ENCODE measurements around the gene CES1. TPM values are rescaled to one million over a fixed set of nuclear protein-coding genes. Genes with fewer than 3 reads are reported as not detected.

CES1 gene
- total RNA-seq, 3 donors from 2014 or later, result 13.9 to 128 (median 22.0) TPM

DNA sequence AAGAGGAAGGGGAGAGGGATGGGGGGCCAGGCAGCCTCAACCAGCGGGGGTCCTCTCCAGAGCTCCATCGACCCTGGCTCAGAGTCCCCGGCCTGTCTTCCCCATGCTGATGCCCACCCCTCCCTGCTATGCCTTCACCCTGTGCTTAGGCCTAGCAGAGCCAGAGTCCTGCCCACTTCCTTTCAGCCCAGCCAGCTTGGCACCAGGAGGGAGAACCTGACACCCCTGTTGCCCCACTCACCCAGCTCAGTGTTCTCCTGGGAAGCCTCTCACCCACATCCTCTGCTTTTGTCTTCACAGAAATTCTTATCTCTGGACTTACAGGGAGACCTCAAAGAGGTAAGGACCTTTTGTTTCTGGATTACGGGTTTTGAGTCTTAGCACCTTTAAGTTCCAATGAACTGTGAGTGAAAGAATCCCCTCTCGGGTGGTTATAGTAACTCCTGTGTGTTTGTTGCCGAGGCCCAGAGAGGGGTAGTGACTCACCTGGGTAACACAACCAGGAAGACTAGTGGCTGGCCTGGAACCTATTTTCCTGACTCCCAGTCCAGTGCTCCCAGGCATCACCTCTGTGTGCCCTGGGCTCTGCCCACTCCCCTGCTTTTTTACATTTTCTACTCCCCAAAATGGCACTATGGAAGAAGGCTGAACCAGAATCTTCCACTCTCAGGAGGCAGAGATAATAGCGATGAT lies 53.3 kb downstream of the CES1 start:
- Histone ChIP-seq H3K27me3 (no peaks in the 10 kb centered on the region), H3K9me3 (no peaks in the 10 kb centered on the region), H3K27ac (no peak overlapping the region), H3K4me1 (no peaks in the 10 kb centered on the region), H3K36me3 (no peaks in the 10 kb centered on the region), H3K4me3 (no peak overlapping the region)
- TF ChIP-seq, protein P1, sequence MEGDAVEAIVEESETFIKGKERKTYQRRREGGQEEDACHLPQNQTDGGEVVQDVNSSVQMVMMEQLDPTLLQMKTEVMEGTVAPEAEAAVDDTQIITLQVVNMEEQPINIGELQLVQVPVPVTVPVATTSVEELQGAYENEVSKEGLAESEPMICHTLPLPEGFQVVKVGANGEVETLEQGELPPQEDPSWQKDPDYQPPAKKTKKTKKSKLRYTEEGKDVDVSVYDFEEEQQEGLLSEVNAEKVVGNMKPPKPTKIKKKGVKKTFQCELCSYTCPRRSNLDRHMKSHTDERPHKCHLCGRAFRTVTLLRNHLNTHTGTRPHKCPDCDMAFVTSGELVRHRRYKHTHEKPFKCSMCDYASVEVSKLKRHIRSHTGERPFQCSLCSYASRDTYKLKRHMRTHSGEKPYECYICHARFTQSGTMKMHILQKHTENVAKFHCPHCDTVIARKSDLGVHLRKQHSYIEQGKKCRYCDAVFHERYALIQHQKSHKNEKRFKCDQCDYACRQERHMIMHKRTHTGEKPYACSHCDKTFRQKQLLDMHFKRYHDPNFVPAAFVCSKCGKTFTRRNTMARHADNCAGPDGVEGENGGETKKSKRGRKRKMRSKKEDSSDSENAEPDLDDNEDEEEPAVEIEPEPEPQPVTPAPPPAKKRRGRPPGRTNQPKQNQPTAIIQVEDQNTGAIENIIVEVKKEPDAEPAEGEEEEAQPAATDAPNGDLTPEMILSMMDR (IDR thresholded peaks at IDR 0.05), result no peak
- TF ChIP-seq POLR2A (IDR thresholded peaks at IDR 0.05) (no peak), POLR2AphosphoS5 (IDR thresholded peaks at IDR 0.05) (no peak)
- DNase-seq (ENCODE audit: low spot score in 2 of 2), result no peak
- intact Hi-C loops (cut with DNase I; ENCODE audit: low total_unique reads), result no loop called here

DNA sequence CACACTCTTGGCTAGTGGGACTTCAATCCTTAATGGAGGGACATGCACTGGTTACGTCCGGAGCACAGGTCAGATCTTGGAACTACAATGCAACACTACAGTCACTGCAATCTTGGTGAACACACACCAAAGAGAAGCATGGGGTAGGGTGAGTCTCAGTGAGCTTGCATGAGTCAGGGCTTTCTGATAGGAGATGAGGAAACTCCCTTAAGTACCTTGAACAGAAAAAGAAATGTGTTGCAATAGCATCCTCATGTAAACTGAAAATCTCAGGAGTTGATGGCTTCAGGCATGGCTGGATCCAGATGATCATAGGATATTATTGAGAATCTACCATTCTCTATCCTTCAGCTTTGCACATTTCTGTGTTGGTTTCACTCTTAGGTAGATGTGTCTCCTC lies 54.1 kb downstream of the CES1 start:
- H3K9me3 ChIP-seq, result no peaks in the 10 kb centered on the region
- no peak overlapping the region for H3K4me3 ChIP-seq
- no peak overlapping the region for H3K27ac ChIP-seq
- no peak for TF ChIP-seq POLR2A (IDR thresholded peaks at IDR 0.05)
- TF ChIP-seq POLR2AphosphoS5 (IDR thresholded peaks at IDR 0.05), result no peak
- TF ChIP-seq, protein P1 (IDR thresholded peaks at IDR 0.05), result no peak
- no peaks in the 10 kb centered on the region for H3K36me3 ChIP-seq
- no peaks in the 10 kb centered on the region for H3K27me3 ChIP-seq
- DNase-seq (ENCODE audit: low spot score in 2 of 2), result no peak
- intact Hi-C loops (cut with DNase I; ENCODE audit: low total_unique reads), result no loop called here
- H3K4me1 ChIP-seq, result no peaks in the 10 kb centered on the region

DNA sequence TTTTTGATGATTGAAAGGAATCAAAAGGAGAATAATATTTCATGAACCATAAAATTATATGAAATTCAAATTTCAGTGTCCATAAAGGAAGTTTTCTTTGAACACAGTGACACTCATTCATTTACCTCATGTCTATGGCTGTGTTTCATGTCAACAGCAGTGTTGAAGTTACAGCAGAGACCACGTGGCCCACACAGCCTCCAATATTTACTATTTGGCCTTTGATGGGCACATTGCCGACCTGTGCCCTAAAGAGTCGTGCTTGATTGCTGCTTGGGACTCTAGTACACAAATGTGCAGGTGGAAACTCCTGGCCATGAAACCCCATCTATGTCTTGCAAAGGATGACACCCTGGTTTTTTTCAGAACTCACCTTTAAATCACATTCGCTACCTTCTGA lies 57.0 kb downstream of the CES1 start:
- intact Hi-C loops (cut with DNase I; ENCODE audit: low total_unique reads), result no loop called here
- no peaks in the 10 kb centered on the region for H3K27me3 ChIP-seq
- H3K4me1 ChIP-seq, result no peaks in the 10 kb centered on the region
- no peaks in the 10 kb centered on the region for H3K36me3 ChIP-seq
- TF ChIP-seq, protein P1 (IDR thresholded peaks at IDR 0.05), result no peak
- H3K4me3 ChIP-seq, result no peak overlapping the region
- DNase-seq (ENCODE audit: low spot score in 2 of 2), result no peak
- H3K9me3 ChIP-seq, result no peaks in the 10 kb centered on the region
- no peak overlapping the region for H3K27ac ChIP-seq

DNA sequence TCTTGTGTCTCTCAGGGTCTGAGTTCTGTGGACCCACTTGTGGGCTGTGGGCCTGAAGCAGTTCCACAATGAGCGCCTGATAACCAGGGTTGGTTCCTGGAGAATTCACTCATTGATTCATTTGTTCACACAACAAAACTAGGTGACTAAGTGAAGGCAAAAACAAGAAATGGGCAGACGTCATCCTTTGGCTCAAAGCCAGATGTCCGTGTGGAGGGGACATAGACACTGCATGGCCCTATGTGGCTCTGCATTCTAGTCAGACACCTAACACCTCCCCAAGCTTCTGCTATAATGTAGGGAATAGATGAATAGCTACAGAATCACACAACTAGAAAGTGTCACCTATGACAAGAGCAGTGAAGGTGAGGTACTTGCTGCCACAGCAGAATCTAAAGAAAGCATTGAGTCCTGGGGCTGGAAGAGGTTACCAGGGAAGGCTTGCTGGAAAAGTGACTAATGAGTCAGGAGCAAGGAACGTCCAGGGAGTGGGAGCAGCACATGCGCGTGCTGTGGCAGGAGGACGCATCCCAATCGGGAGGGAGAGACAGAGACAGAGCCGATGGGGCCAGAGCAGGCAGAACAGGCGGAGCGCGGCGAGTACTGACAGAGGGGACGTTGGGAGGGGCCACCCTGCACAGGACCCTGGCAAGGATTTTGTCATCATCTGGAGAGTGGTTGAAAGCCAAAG lies 58.9 kb downstream of the CES1 start:
- Histone ChIP-seq H3K36me3 (no peaks in the 10 kb centered on the region), H3K27ac (no peak overlapping the region)
- intact Hi-C loops (cut with DNase I; ENCODE audit: low total_unique reads), result no loop called here

DNA sequence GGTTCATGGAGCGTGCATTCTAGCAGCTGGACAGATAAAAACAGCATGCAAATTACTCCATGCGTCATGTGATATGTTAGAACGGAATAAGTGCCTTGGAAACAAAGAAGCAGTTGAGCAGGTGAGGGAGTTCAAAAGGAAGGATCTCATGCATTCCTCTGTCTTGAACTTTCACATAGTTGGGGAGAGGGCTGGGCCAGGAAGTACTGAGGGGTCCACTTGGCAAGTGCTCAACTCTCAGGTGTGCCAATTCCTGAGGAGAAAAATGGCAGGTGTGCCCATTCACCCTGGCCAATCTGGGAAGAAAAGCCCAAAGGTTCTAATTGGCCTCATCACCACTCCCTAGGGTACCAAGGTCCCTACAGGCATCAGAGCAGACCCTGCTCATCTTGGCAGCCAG lies 67.7 kb downstream of the CES1 start:
- no peak overlapping the region for H3K4me3 ChIP-seq
- no peak overlapping the region for H3K27ac ChIP-seq
- TF ChIP-seq POLR2AphosphoS5 (IDR thresholded peaks at IDR 0.05) (no peak), POLR2A (IDR thresholded peaks at IDR 0.05) (no peak)
- TF ChIP-seq, protein P1 (IDR thresholded peaks at IDR 0.05), result no peak
- no peaks in the 10 kb centered on the region for H3K9me3 ChIP-seq
- H3K4me1 ChIP-seq, result no peaks in the 10 kb centered on the region
- intact Hi-C loops (cut with DNase I; ENCODE audit: low total_unique reads), result no loop called here
- DNase-seq (ENCODE audit: low spot score in 2 of 2), result no peak
- H3K27me3 ChIP-seq, result no peaks in the 10 kb centered on the region
- H3K36me3 ChIP-seq, result no peaks in the 10 kb centered on the region

More for the DNA sequence above, 58.9 kb downstream of the CES1 start:
- peak overlapping the region in 1 of 3 donors; percentile 28 for H3K4me3 ChIP-seq
- DNase-seq (ENCODE audit: low spot score in 2 of 2), result no peak
- no peaks in the 10 kb centered on the region for H3K4me1 ChIP-seq
- no peak for TF ChIP-seq POLR2AphosphoS5 (IDR thresholded peaks at IDR 0.05)
- TF ChIP-seq, protein P1 (IDR thresholded peaks at IDR 0.05), result no peak
- no peak for TF ChIP-seq POLR2A (IDR thresholded peaks at IDR 0.05)
- H3K27me3 ChIP-seq, result no peaks in the 10 kb centered on the region
- H3K9me3 ChIP-seq, result no peaks in the 10 kb centered on the region
